GM12878 (cell line): ENCODE measurements around the gene ABCA2. TPM values are rescaled to one million over a fixed set of nuclear protein-coding genes. Genes with fewer than 3 reads are reported as not detected.
A peak's percentile ranks its signal among the peaks of the same experiment; 100 is the strongest.

Experiments used
- ATAC-seq: fragments of 200-7000 bp; cut with Tn5 transposase; 3 replicates; pipeline ENCODE4 v1.9.1; 2020; ENCODE audit warnings: mild to moderate bottlenecking, moderate library complexity
- BruUV-seq: library from RNA; stranded (reverse); fragments of 400-500 nt; replicated peaks from 2 replicates; lab custom pipeline; 2021; lab: Mats Ljungman, UMichigan
- CTCF ChIA-PET: fragments of 300-600 bp; sonication (Branson Sonifier 250); formaldehyde crosslinking; extraction: SDS; loops from one replicate; lab custom pipeline; 2021; ENCODE audit warnings: inconsistent platforms; lab: Yijun Ruan, JAX
- POLR2A ChIA-PET: fragments of 350-600 bp; formaldehyde crosslinking; extraction: SDS; loops from one replicate; lab custom pipeline; 2021; ENCODE audit warnings: inconsistent platforms; lab: Charles Lee
- RAD21 ChIA-PET: fragments of 300-600 bp; sonication (Branson Sonifier 250); formaldehyde crosslinking; loops from one replicate; lab custom pipeline; 2023; ENCODE audit warnings: antibody characterized with exemption; ENCODE audit not compliant: unreplicated experiment; lab: Charles Lee
- SMC1A ChIA-PET: fragments of 300-600 bp; sonication (Branson Sonifier 250); formaldehyde crosslinking; loops from one replicate; lab custom pipeline; 2023; ENCODE audit not compliant: unreplicated experiment, uncharacterized antibody; lab: Charles Lee
- DNase-seq: peaks from one replicate; pipeline ENCODE4 v3.0.0-alpha.2; 2011; ENCODE audit warnings: low read depth, low spot score
- FAIRE-seq: peaks from 3 replicates; lab custom pipeline; 2011; peaks lifted over from hg19 to GRCh38; lab: Jason Lieb, UNC
- H2AFZ ChIP-seq: 2 replicates; pipeline ENCODE4 v1.6.0; 2011; ENCODE audit warnings: low read depth, low read length, control low read depth; ENCODE audit not compliant: control insufficient read depth
- H3K27ac ChIP-seq: 2 replicates; pipeline ENCODE4 v1.5.1; 2011; ENCODE audit warnings: control low read depth; ENCODE audit not compliant: control insufficient read depth, insufficient read depth
- H3K27me3 ChIP-seq, 2 experiments: replicated peaks in 1 of 2; 2 replicates each; pipeline versions ENCODE4 v1.6.0 to v1.6.1; 2011; ENCODE audit warnings: low read length in 1 of 2; ENCODE audit not compliant: control insufficient read depth in 2 of 2, insufficient read depth in 2 of 2
- H3K36me3 ChIP-seq, 2 experiments: 2 replicates each; pipeline ENCODE4 v1.5.1; 2011; ENCODE audit warnings: low read length in 1 of 2; ENCODE audit not compliant: control insufficient read depth in 2 of 2, insufficient read depth in 2 of 2
- H3K4me1 ChIP-seq: 2 replicates; pipeline ENCODE4 v1.6.1; 2011; ENCODE audit warnings: mild to moderate bottlenecking, low read length, moderate library complexity, mixed read lengths; ENCODE audit not compliant: control insufficient read depth, insufficient read depth
- H3K4me2 ChIP-seq: 2 replicates; pipeline ENCODE4 v1.6.0; 2011; ENCODE audit warnings: control low read depth; ENCODE audit not compliant: control insufficient read depth, insufficient read depth
- H3K4me3 ChIP-seq: fragments of 200-600 bp; sonication (generic); 2 replicates; pipeline ENCODE4 v1.5.1; 2016
- H3K79me2 ChIP-seq: 2 replicates; pipeline ENCODE4 v1.6.0; 2011; ENCODE audit warnings: low read length; ENCODE audit not compliant: control insufficient read depth, insufficient read depth
- H3K9ac ChIP-seq: 2 replicates; pipeline ENCODE4 v1.8.0; 2011; ENCODE audit warnings: low read length, control low read depth, mixed read lengths; ENCODE audit not compliant: control insufficient read depth, insufficient read depth
- H3K9me3 ChIP-seq: replicated peaks from 3 replicates; pipeline ENCODE4 v1.5.1; 2011; ENCODE audit warnings: mild to moderate bottlenecking, low read length; ENCODE audit not compliant: control insufficient read depth, insufficient read depth
- H4K20me1 ChIP-seq: 2 replicates; pipeline ENCODE4 v1.6.0; 2011; ENCODE audit not compliant: control insufficient read depth, insufficient read depth
- BCL11A ChIP-seq: IDR thresholded peaks from 2 replicates; pipeline ENCODE4 v1.6.1; 2011; ENCODE audit warnings: low read depth, low read length
- CBX3 ChIP-seq: fragments of 200-600 bp; sonication (generic); IDR thresholded peaks from 2 replicates; pipeline ENCODE4 v1.6.1; 2016; ENCODE audit warnings: low read depth, borderline replicate concordance
- CEBPB ChIP-seq, 2 experiments: fragments of 150-350 bp in 1 of 2; IDR thresholded peaks; 2 replicates each; pipeline ENCODE4 v1.6.1; 2012 to 2014; ENCODE audit warnings: low read depth in 2 of 2, low read length in 2 of 2, borderline replicate concordance in 1 of 2, inconsistent platforms in 1 of 2
- CHD2 ChIP-seq: IDR thresholded peaks from 2 replicates; pipeline ENCODE4 v1.6.1; 2011; ENCODE audit warnings: low read depth, low read length, improper control_type of control experiment, borderline replicate concordance
- CREB1 ChIP-seq: IDR thresholded peaks from 2 replicates; pipeline ENCODE4 v1.6.1; 2012; ENCODE audit warnings: low read depth, mild to moderate bottlenecking, inconsistent platforms
- CTCF ChIP-seq, 3 experiments: IDR thresholded peaks in 2 of 3; conservative IDR thresholded peaks in 1 of 3; 2 replicates each; pipeline ENCODE4 v1.5.1; 2011; ENCODE audit warnings: low read depth in 3 of 3, low read length in 3 of 3, mild to moderate bottlenecking in 3 of 3, control low read depth in 2 of 3, moderate library complexity in 2 of 3, inconsistent platforms in 1 of 3, mixed read lengths in 1 of 3; ENCODE audit not compliant: control insufficient read depth in 2 of 3, insufficient read depth in 1 of 3; ENCODE audit errors: extremely low read depth in 1 of 3
- EZH2 ChIP-seq: IDR thresholded peaks from 2 replicates; pipeline ENCODE4 v1.6.1; 2012; ENCODE audit warnings: low read depth, mild to moderate bottlenecking, control low read depth, inconsistent platforms, low read length, borderline replicate concordance; ENCODE audit not compliant: control insufficient read depth
- FOXK2 ChIP-seq: fragments of 450-650 bp; IDR thresholded peaks from 2 replicates; pipeline ENCODE4 v1.6.1; 2017; ENCODE audit warnings: mild to moderate bottlenecking, moderate library complexity
- GATAD2B ChIP-seq: fragments of 450-650 bp; conservative IDR thresholded peaks from 2 replicates; pipeline ENCODE4 v1.6.1; 2017; ENCODE audit warnings: low read depth, mild to moderate bottlenecking, moderate library complexity
- HDAC2 ChIP-seq: fragments of 200-600 bp; sonication (generic); IDR thresholded peaks from 2 replicates; pipeline ENCODE4 v1.6.1; 2017
- KLF5 ChIP-seq: fragments of 450-650 bp; IDR thresholded peaks from 2 replicates; pipeline ENCODE4 v1.6.1; 2014; ENCODE audit warnings: mild to moderate bottlenecking; ENCODE audit not compliant: partially characterized antibody
- LARP7 ChIP-seq: fragments of 450-650 bp; IDR thresholded peaks from 2 replicates; pipeline ENCODE4 v1.6.1; 2017; ENCODE audit warnings: mild to moderate bottlenecking
- MEF2A ChIP-seq: IDR thresholded peaks from 2 replicates; pipeline ENCODE4 v1.6.1; 2011; ENCODE audit warnings: low read depth, mild to moderate bottlenecking, low read length, moderate library complexity; ENCODE audit not compliant: insufficient read depth
- MTA3 ChIP-seq: IDR thresholded peaks from 2 replicates; pipeline ENCODE4 v1.6.1; 2012; ENCODE audit warnings: low read length, inconsistent platforms, borderline replicate concordance
- NRF1 ChIP-seq: conservative IDR thresholded peaks from 2 replicates; pipeline ENCODE4 v1.6.1; 2011; ENCODE audit warnings: mild to moderate bottlenecking, low read depth, low read length, improper control_type of control experiment
- PAX5 ChIP-seq: IDR thresholded peaks from 2 replicates; pipeline ENCODE4 v1.6.1; 2011; ENCODE audit warnings: low read depth, low read length, borderline replicate concordance
- PML ChIP-seq: IDR thresholded peaks from 2 replicates; pipeline ENCODE4 v1.6.1; 2012; ENCODE audit warnings: low read length, inconsistent platforms
- SRF ChIP-seq, 2 experiments: IDR thresholded peaks; 2 replicates each; pipeline ENCODE4 v1.6.1; 2011; ENCODE audit warnings: low read depth in 2 of 2, low read length in 2 of 2, mild to moderate bottlenecking in 1 of 2, moderate library complexity in 1 of 2
- TBL1XR1 ChIP-seq: IDR thresholded peaks from 2 replicates; pipeline ENCODE4 v1.6.1; 2012; ENCODE audit warnings: low read depth, low read length, improper control_type of control experiment
- ZBED1 ChIP-seq: IDR thresholded peaks from 2 replicates; pipeline ENCODE4 v1.6.1; 2016; ENCODE audit warnings: borderline replicate concordance
- ZNF622 ChIP-seq: fragments of 450-650 bp; IDR thresholded peaks from 2 replicates; pipeline ENCODE4 v1.6.1; 2017; ENCODE audit warnings: mild to moderate bottlenecking, inconsistent platforms
- WGBS: methylation state at CpG from one replicate; pipeline ENCODE4 v1.1.6; 2016; ENCODE audit warnings: low lambda C conversion rate; ENCODE audit not compliant: insufficient replicate concordance, insufficient coverage; ENCODE audit errors: missing lambda C conversion rate; 5-methylcytosine and 5-hydroxymethylcytosine counted together
- in situ Hi-C: fragments of 300-500 bp; cut with MboI; formaldehyde crosslinking; loops from 9 replicates; pipeline ENCODE4 v1.14.3; 2018; ENCODE audit warnings: mixed read lengths
- intact Hi-C: fragments of 100-400 bp; cut with micrococcal nuclease; formaldehyde crosslinking; loops from one replicate; pipeline ENCODE4 v1.14.2; 2022; ENCODE audit not compliant: unreplicated experiment
- polyA plus RNA-seq, 11 experiments: library from polyadenylated mRNA; depleted of rRNA in 4 of 11; unstranded in 6 of 11; stranded (reverse) in 5 of 11; fragments of >200 nt; fragmentation: Nextera tagmentation in 4 of 11; fragmentation: Illumina TruSeq in 1 of 11; extraction: Ambion mirVana in 4 of 11; extraction: Trizol in 1 of 11; gene quantifications; 1 replicate in 1 of 11; 2 replicates in 10 of 11; pipeline versions ENCODE4 v1.2.1 to v1.2.3, GENCODE V29; 2011 to 2016; ENCODE audit warnings: inconsistent platforms in 2 of 11, missing spikeins in 2 of 11, low read depth in 1 of 11
- total RNA-seq, 4 experiments: library from RNA; depleted of rRNA in 3 of 4; stranded (reverse); fragments of >200 nt in 3 of 4; fragmentation: Illumina TruSeq in 1 of 4; extraction: Trizol in 1 of 4; gene quantifications; 2 replicates each; pipeline versions ENCODE4 v1.2.1 to v1.2.3, GENCODE V29; 2013 to 2021

The ABCA2 gene
- total and polyA plus RNA-seq, 10 of the 15 experiments (the other 5 are each of a cell fraction or from before 2014, with no cell fraction given): 0.13 to 2.6 (median 0.71) TPM; not detected in 2

GRCh38 chr9:137076636-137077009, 48.6 kb upstream of the ABCA2 start (continued):
- TF ChIP-seq PML (no peak), ZNF622 (no peak), MEF2A (no peak), GATAD2B (peak; percentile 35; the same call in 1 of the 2 replicates), FOXK2 (no peak), CREB1 (no peak)

- intact Hi-C loops: no loop called here
- H3K4me3 ChIP-seq: no peak overlapping the region
- in situ Hi-C loops: no loop called here
- no peaks in the 10 kb centered on the region; the same call in 1 of the 2 replicates for H4K20me1 ChIP-seq
- WGBS: 78% methylated on average over 12 of the region's 12 CpGs
- no peaks in the 10 kb centered on the region for H3K27me3 ChIP-seq
- no peak overlapping the region for H3K9ac ChIP-seq
- TF ChIP-seq PAX5: no peak
- no peak for TF ChIP-seq LARP7
- no peak for TF ChIP-seq MTA3
- no peak for TF ChIP-seq CEBPB (IDR thresholded peaks at IDR 0.05; ENCODE audit: borderline replicate concordance in 1 of 2, low read depth in 2 of 2, low read length in 2 of 2)
- TF ChIP-seq CTCF (IDR thresholded peaks at IDR 0.05 in 2 of 3, conservative IDR thresholded peaks at IDR 0.05 in 1 of 3; ENCODE audit: control insufficient read depth in 2 of 3, extremely low read depth in 1 of 3, insufficient read depth in 1 of 3, low read depth in 3 of 3, low read length in 3 of 3): no peak
- TF ChIP-seq NRF1: no peak
- no peak for TF ChIP-seq ZBED1
- TF ChIP-seq TBL1XR1: no peak
- no peak for TF ChIP-seq KLF5
- no peak for TF ChIP-seq BCL11A
- TF ChIP-seq EZH2: no peak
- TF ChIP-seq CBX3: no peak
- no peak for TF ChIP-seq HDAC2
- no peak for TF ChIP-seq CHD2
- TF ChIP-seq SRF (IDR thresholded peaks at IDR 0.05; ENCODE audit: low read depth in 2 of 2, low read length in 2 of 2): no peak
- no TSS peak for BruUV-seq
- no peak for ATAC-seq
- CTCF ChIA-PET: interaction anchor here (1.4 to 1.7 kb wide), 3 partner anchors 9 to 29 kb away, joined by 3 to 8 read pairs (median 3); partner anchors contain the start of gene MAN1B1
- no peak for FAIRE-seq
- no peaks in the 10 kb centered on the region for H3K9me3 ChIP-seq
- no peak overlapping the region for H2AFZ ChIP-seq
- DNase-seq: no peak
- peaks cover 25% of the 10 kb centered on the region for H3K4me1 ChIP-seq
- RAD21 ChIA-PET: interaction anchor here (1.2 kb wide), 1 partner anchor 20 kb away, joined by 4 read pairs; no protein-coding TSS in a partner anchor
- peaks cover 8% of the 10 kb centered on the region for H3K79me2 ChIP-seq
- SMC1A ChIA-PET: interaction anchor here (1.0 kb wide), 2 partner anchors 11 to 20 kb away, joined by 3 to 5 read pairs; partner anchors contain the start of gene MAN1B1
- POLR2A ChIA-PET: interaction anchor here (0.6 to 1.3 kb wide), 3 partner anchors 11 to 56 kb away, joined by 3 to 8 read pairs (median 5); partner anchors contain the start of gene MAN1B1
- no peak overlapping the region for H3K27ac ChIP-seq
- H3K36me3 ChIP-seq: peaks cover 0 to 5% of the 10 kb centered on the region in 2 experiments; a peak in 1 of 4 replicates
- H3K4me2 ChIP-seq: no peak overlapping the region
Observed at GRCh38 chr9:137075275-137075775, 47.3 kb upstream of the ABCA2 start.
